ENCODE measurements around the gene MBOAT7. TPM values are rescaled to one million over a fixed set of nuclear protein-coding genes. Genes with fewer than 3 reads are reported as not detected.
"Not testable (repeated sequence)": the region's sequence is repeated elsewhere in the genome, so short reads cannot be mapped to it uniquely, and the experiment has no call there.

Gene MBOAT7
- total RNA-seq, 1 experiment from 2014 or later, result 109 TPM

GRCh38 chr19:54207676-54207982, 18.2 kb upstream of the MBOAT7 start:
- Mint-ChIP-seq H3K27me3 (ENCODE audit: low read depth) (no peaks in the 10 kb centered on the region), H3K9me3 (no peaks in the 10 kb centered on the region), H3K4me1 (peaks cover 51% of the 10 kb centered on the region), H3K27ac (peak overlapping the region; percentile 86), H3K36me3 (peaks cover 60% of the 10 kb centered on the region), H3K4me3 (no peak overlapping the region)
- POLR2A ChIA-PET, result interaction anchor here (1.5 to 3.9 kb wide), 3 partner anchors 16 to 58 kb away, joined by 4 to 21 read pairs (median 7); partner anchors contain the start of genes MBOAT7 and TSEN34
- CTCF ChIA-PET, result interaction anchor here (1.1 to 2.6 kb wide), 3 partner anchors 28 to 58 kb away, joined by 5 to 14 read pairs (median 5); no protein-coding TSS in a partner anchor
- ATAC-seq, result no peak
- TF ChIP-seq NR1H2 (CRISPR knock-in tag; IDR thresholded peaks at IDR 0.05), result no peak
- TF ChIP-seq, protein P1, sequence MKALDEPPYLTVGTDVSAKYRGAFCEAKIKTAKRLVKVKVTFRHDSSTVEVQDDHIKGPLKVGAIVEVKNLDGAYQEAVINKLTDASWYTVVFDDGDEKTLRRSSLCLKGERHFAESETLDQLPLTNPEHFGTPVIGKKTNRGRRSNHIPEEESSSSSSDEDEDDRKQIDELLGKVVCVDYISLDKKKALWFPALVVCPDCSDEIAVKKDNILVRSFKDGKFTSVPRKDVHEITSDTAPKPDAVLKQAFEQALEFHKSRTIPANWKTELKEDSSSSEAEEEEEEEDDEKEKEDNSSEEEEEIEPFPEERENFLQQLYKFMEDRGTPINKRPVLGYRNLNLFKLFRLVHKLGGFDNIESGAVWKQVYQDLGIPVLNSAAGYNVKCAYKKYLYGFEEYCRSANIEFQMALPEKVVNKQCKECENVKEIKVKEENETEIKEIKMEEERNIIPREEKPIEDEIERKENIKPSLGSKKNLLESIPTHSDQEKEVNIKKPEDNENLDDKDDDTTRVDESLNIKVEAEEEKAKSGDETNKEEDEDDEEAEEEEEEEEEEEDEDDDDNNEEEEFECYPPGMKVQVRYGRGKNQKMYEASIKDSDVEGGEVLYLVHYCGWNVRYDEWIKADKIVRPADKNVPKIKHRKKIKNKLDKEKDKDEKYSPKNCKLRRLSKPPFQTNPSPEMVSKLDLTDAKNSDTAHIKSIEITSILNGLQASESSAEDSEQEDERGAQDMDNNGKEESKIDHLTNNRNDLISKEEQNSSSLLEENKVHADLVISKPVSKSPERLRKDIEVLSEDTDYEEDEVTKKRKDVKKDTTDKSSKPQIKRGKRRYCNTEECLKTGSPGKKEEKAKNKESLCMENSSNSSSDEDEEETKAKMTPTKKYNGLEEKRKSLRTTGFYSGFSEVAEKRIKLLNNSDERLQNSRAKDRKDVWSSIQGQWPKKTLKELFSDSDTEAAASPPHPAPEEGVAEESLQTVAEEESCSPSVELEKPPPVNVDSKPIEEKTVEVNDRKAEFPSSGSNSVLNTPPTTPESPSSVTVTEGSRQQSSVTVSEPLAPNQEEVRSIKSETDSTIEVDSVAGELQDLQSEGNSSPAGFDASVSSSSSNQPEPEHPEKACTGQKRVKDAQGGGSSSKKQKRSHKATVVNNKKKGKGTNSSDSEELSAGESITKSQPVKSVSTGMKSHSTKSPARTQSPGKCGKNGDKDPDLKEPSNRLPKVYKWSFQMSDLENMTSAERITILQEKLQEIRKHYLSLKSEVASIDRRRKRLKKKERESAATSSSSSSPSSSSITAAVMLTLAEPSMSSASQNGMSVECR (CRISPR knock-in tag; IDR thresholded peaks at IDR 0.05; ENCODE audit: borderline replicate concordance), result no peak
- no peak for TF ChIP-seq OVOL2 (CRISPR knock-in tag; IDR thresholded peaks at IDR 0.05; ENCODE audit: borderline replicate concordance)
- TF ChIP-seq, protein P2, sequence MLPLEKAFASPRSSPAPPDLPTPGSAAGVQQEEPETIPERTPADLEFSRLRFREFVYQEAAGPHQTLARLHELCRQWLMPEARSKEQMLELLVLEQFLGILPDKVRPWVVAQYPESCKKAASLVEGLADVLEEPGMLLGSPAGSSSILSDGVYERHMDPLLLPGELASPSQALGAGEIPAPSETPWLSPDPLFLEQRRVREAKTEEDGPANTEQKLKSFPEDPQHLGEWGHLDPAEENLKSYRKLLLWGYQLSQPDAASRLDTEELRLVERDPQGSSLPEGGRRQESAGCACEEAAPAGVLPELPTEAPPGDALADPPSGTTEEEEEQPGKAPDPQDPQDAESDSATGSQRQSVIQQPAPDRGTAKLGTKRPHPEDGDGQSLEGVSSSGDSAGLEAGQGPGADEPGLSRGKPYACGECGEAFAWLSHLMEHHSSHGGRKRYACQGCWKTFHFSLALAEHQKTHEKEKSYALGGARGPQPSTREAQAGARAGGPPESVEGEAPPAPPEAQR (CRISPR knock-in tag; IDR thresholded peaks at IDR 0.05), result no peak
- TF ChIP-seq, protein P3, sequence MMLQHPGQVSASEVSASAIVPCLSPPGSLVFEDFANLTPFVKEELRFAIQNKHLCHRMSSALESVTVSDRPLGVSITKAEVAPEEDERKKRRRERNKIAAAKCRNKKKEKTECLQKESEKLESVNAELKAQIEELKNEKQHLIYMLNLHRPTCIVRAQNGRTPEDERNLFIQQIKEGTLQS (CRISPR knock-in tag; conservative IDR thresholded peaks at IDR 0.05), result no peak
- TF ChIP-seq CDX4 (CRISPR knock-in tag; IDR thresholded peaks at IDR 0.05; ENCODE audit: borderline replicate concordance), result no peak
- no peak for TF ChIP-seq ZBTB21 (CRISPR knock-in tag; IDR thresholded peaks at IDR 0.05; ENCODE audit: borderline replicate concordance)
- TF ChIP-seq ZNF396 (CRISPR knock-in tag; IDR thresholded peaks at IDR 0.05; ENCODE audit: borderline replicate concordance), result no peak
- no peak for TF ChIP-seq ZNF317 (CRISPR knock-in tag; IDR thresholded peaks at IDR 0.05; ENCODE audit: borderline replicate concordance, low read depth)
- TF ChIP-seq, protein P4, sequence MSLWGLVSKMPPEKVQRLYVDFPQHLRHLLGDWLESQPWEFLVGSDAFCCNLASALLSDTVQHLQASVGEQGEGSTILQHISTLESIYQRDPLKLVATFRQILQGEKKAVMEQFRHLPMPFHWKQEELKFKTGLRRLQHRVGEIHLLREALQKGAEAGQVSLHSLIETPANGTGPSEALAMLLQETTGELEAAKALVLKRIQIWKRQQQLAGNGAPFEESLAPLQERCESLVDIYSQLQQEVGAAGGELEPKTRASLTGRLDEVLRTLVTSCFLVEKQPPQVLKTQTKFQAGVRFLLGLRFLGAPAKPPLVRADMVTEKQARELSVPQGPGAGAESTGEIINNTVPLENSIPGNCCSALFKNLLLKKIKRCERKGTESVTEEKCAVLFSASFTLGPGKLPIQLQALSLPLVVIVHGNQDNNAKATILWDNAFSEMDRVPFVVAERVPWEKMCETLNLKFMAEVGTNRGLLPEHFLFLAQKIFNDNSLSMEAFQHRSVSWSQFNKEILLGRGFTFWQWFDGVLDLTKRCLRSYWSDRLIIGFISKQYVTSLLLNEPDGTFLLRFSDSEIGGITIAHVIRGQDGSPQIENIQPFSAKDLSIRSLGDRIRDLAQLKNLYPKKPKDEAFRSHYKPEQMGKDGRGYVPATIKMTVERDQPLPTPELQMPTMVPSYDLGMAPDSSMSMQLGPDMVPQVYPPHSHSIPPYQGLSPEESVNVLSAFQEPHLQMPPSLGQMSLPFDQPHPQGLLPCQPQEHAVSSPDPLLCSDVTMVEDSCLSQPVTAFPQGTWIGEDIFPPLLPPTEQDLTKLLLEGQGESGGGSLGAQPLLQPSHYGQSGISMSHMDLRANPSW (CRISPR knock-in tag; conservative IDR thresholded peaks at IDR 0.05; ENCODE audit: low read depth), result no peak
- DNase-seq (ENCODE audit: low spot score), result no peak

- TF ChIP-seq ZNF671 (CRISPR knock-in tag; IDR thresholded peaks at IDR 0.05) (peak; percentile 51), NFATC4 (CRISPR knock-in tag; IDR thresholded peaks at IDR 0.05) (peak; percentile 81)
- ATAC-seq; DNase-seq (ENCODE audit: low spot score); H3K4me3 Mint-ChIP-seq; H3K27me3 Mint-ChIP-seq (ENCODE audit: low read depth); H3K9me3 Mint-ChIP-seq: not testable (repeated sequence)
- ChIA-PET CTCF (interaction anchor here (1.1 to 1.6 kb wide), 2 partner anchors 27 to 59 kb away, joined by 5 read pairs; no protein-coding TSS in a partner anchor), POLR2A (interaction anchor here (0.7 to 3.9 kb wide), 3 partner anchors 16 to 70 kb away, joined by 3 to 21 read pairs (median 4); partner anchors contain the start of gene TSEN34)
- H3K4me1 Mint-ChIP-seq, result peaks cover 56% of the 10 kb centered on the region
- peak overlapping the region; percentile 27; the same call in 1 of the 2 replicates for H3K27ac Mint-ChIP-seq
- peaks cover 65% of the 10 kb centered on the region for H3K36me3 Mint-ChIP-seq
Measured at GRCh38 chr19:54207193-54207592, 17.8 kb upstream of the MBOAT7 start.

Data from WTC11 (cell line).